ENCODE measurements around the gene ARSG. TPM values are rescaled to one million over a fixed set of nuclear protein-coding genes. Genes with fewer than 3 reads are reported as not detected.

ARSG gene
- polyA plus RNA-seq, 3 donors = 15.5 to 19.3 (median 19.2) TPM

GRCh38 chr17:68400404-68400735 is 109.1 kb downstream of the ARSG start:
- Mint-ChIP-seq H3K4me3 (no peak overlapping the region), H3K27ac (peak overlapping the region in 2 of 7 donors; percentile 16 to 26)
- no peak for TF ChIP-seq CTCF (IDR thresholded peaks at IDR 0.05)

GRCh38 chr17:68401288-68401687 is 110.0 kb downstream of the ARSG start:
- H3K9me3 ChIP-seq (replicated peaks in 1 of 2; ENCODE audit: control insufficient read depth in 1 of 2, insufficient read depth in 1 of 2, low read length in 2 of 2) = no peaks in the 10 kb centered on the region
- Mint-ChIP-seq H3K36me3 (peaks cover 27 to 38% of the 10 kb centered on the region in 2 donors), H3K4me1 (peaks cover 25% of the 10 kb centered on the region), H3K9me3 (peaks cover 0 to 14% (median 3%) of the 10 kb centered on the region in 7 donors), H3K27me3 (ENCODE audit: low read depth in 3 of 3) (peaks cover 0 to 2% (median 0%) of the 10 kb centered on the region in 3 donors), H3K27ac (no peak overlapping the region), H3K4me3 (no peak overlapping the region)
- DNase-seq = no peak
- WGBS (ENCODE audit: insufficient coverage) = 100% methylated on average over 5 of the region's 7 CpGs
- no peaks in the 10 kb centered on the region for H3K79me2 ChIP-seq (ENCODE audit: insufficient read depth, low read length)
- no peak overlapping the region for H3K4me3 ChIP-seq (replicated peaks in 1 of 3; ENCODE audit: low read depth in 2 of 3, low read length in 3 of 3)
- peaks cover 11 to 16% of the 10 kb centered on the region in 2 donors for H3K36me3 ChIP-seq (replicated peaks in 1 of 2; ENCODE audit: control insufficient read depth in 1 of 2, insufficient read depth in 2 of 2, low read length in 2 of 2)
- no peak overlapping the region for H3K27ac ChIP-seq (ENCODE audit: low read depth in 1 of 2, low read length in 2 of 2)
- no peaks in the 10 kb centered on the region for H3K27me3 ChIP-seq (ENCODE audit: control insufficient read depth in 2 of 2, insufficient read depth in 2 of 2, low read length in 2 of 2)
- no peak overlapping the region for H2AFZ ChIP-seq (ENCODE audit: insufficient read depth, low read depth, low read length, poor library complexity, severe bottlenecking)
- intact Hi-C loops (cut with micrococcal nuclease) = no loop called here
- H3K4me1 ChIP-seq (ENCODE audit: control insufficient read depth in 1 of 2, insufficient read depth in 2 of 2, low read length in 2 of 2) = peaks cover 10 to 20% of the 10 kb centered on the region in 2 donors
- no peak for TF ChIP-seq CTCF (IDR thresholded peaks at IDR 0.05)
- no peaks in the 10 kb centered on the region for H4K20me1 ChIP-seq (ENCODE audit: insufficient read depth, low read length)
- no peak overlapping the region for H3K9ac ChIP-seq (ENCODE audit: insufficient read depth, low read length, poor library complexity, severe bottlenecking)
- no peak overlapping the region for H3K4me2 ChIP-seq (replicated peaks; ENCODE audit: extremely low read depth, low read length, poor library complexity, severe bottlenecking)

More at GRCh38 chr17:68400404-68400735, 109.1 kb downstream of the ARSG start:
- Histone ChIP-seq H3K4me1 (ENCODE audit: control insufficient read depth in 1 of 2, insufficient read depth in 2 of 2, low read length in 2 of 2) (peaks cover 10 to 20% of the 10 kb centered on the region in 2 donors), H3K9ac (ENCODE audit: insufficient read depth, low read length, poor library complexity, severe bottlenecking) (no peak overlapping the region), H3K27me3 (ENCODE audit: control insufficient read depth in 2 of 2, insufficient read depth in 2 of 2, low read length in 2 of 2) (no peaks in the 10 kb centered on the region), H3K36me3 (replicated peaks in 1 of 2; ENCODE audit: control insufficient read depth in 1 of 2, insufficient read depth in 2 of 2, low read length in 2 of 2) (peaks cover 11 to 20% of the 10 kb centered on the region in 2 donors), H3K9me3 (replicated peaks in 1 of 2; ENCODE audit: control insufficient read depth in 1 of 2, insufficient read depth in 1 of 2, low read length in 2 of 2) (no peaks in the 10 kb centered on the region), H3K4me2 (replicated peaks; ENCODE audit: extremely low read depth, low read length, poor library complexity, severe bottlenecking) (no peak overlapping the region), H4K20me1 (ENCODE audit: insufficient read depth, low read length) (no peaks in the 10 kb centered on the region), H3K79me2 (ENCODE audit: insufficient read depth, low read length) (no peaks in the 10 kb centered on the region), H2AFZ (ENCODE audit: insufficient read depth, low read depth, low read length, poor library complexity, severe bottlenecking) (no peak overlapping the region), H3K4me3 (replicated peaks in 1 of 3; ENCODE audit: low read depth in 2 of 3, low read length in 3 of 3) (no peak overlapping the region), H3K27ac (ENCODE audit: low read depth in 1 of 2, low read length in 2 of 2) (no peak overlapping the region)
- Mint-ChIP-seq H3K36me3 (peaks cover 25 to 37% of the 10 kb centered on the region in 2 donors), H3K4me1 (peaks cover 25% of the 10 kb centered on the region), H3K9me3 (peaks cover 0 to 11% (median 2%) of the 10 kb centered on the region in 7 donors), H3K27me3 (ENCODE audit: low read depth in 3 of 3) (peaks cover 0 to 2% (median 0%) of the 10 kb centered on the region in 3 donors)
- no peak for DNase-seq
- WGBS (ENCODE audit: insufficient coverage) = no CpG with 5 or more reads among the region's 4 CpGs
- intact Hi-C loops (cut with micrococcal nuclease) = no loop called here
